Stimulated activated CD8-positive, alpha-beta memory T cell treated with anti-CD3 and anti-CD28 coated beads, Interleukin-7, amount 100 ng/mL, for 24 hours (primary cell): ENCODE results near the gene BTNL2.

Experiments
- DNase-seq: peaks from one replicate; pipeline ENCODE4 v3.0.0-alpha.2; 2020; ENCODE audit warnings: low read depth

Gene BTNL2

GRCh38 chr6:32415521-32416019 is 8.6 kb upstream of the BTNL2 start:
- DNase-seq = peak; percentile 56

DNA sequence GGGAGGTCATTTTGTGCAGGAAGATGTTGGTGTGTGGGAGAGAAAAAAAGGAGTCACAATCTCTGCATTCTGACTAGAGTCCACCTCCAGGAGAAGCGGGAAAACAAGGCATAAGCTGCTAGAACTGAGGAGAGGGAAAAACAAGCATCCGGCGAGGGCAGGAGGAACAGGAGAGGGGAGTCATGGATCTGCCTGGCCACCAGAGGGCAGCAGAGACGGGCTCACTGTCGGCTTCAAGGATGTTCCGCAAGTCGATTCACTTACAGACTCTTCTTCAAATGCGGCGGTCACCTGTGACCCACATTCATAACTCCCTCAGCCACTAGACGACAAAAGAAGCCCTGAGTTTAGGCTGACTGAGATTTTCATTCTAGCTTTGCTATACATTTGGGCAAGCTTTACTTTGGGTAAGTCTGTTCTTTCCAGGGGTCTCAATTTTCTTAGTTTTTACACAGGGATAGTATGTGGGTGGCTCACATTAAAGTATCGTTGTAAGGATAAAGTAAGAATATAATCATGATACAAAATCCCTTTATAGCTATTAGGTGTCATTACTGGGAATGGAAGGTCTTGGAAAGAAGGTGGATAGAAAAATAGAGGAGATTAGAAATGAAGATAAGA is 6.6 kb upstream of the BTNL2 start:
- peak; percentile 74 for DNase-seq

- DNase-seq = no peak
These were observed 4.8 kb upstream of the BTNL2 start for GRCh38 chr6:32411566-32412327.

DNA sequence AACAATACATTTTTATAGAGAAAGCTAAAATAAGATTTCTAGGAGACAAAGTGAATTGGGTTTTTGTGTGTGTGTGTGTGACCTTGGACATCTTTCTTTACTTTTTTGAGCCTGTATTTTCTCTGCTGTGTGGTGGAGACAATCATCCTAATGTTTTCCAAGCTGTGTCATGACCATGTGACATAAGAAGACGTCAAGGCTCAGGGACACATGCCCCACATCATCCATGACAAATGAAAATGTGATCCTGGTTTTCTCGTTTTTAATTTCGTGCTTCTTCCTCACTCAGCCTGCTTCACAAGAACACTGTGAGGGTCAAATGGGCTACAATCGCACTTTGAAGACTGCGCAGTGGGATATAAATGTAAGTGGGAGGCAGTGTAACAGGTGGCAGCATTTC is 3.9 kb upstream of the BTNL2 start:
- DNase-seq = no peak

DNA sequence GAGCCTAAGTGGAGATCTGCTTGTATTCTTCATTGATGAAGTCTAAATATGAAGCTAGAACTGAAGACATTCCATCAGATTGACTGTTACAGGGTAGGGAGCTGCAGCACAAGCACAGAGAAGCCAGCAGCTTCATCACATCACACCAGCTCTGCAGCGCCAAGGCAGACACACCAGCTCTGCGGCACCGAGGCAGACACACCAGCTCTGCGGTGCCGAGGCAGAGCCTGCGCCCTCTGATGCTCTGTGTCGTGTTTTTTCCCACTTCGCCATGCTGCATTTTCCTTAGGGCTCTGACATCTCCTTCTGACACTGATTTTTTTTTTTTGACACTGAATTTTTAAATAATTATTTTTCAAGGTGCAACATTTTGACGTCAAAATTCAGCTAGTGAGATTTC is 784 bp downstream of the BTNL2 start:
- no peak for DNase-seq

DNA sequence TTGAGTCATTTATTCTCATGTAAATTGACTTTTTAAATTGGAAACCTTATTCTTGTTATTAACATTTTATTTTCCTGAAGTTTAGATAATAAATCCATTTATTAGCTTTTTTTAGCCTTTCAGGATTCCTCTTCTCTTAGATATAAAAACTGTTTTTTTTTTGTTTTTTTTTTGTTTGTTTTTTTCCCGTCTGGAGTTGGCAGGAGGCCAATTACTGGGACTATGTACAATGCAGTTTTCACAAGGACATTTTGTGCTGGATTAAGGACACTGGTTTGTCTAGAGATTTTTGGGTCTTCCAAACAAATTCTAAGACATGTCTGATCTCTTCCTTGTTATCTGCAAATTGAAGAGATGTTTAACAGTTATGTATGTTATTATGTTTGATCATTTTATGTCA is 1.3 kb downstream of the BTNL2 start:
- no peak for DNase-seq

- DNase-seq = no peak
These were observed 4.2 kb downstream of the BTNL2 start for GRCh38 chr6:32402812-32403211.

GRCh38 chr6:32401284-32401963 is 5.6 kb downstream of the BTNL2 start:
- DNase-seq = no peak

DNA sequence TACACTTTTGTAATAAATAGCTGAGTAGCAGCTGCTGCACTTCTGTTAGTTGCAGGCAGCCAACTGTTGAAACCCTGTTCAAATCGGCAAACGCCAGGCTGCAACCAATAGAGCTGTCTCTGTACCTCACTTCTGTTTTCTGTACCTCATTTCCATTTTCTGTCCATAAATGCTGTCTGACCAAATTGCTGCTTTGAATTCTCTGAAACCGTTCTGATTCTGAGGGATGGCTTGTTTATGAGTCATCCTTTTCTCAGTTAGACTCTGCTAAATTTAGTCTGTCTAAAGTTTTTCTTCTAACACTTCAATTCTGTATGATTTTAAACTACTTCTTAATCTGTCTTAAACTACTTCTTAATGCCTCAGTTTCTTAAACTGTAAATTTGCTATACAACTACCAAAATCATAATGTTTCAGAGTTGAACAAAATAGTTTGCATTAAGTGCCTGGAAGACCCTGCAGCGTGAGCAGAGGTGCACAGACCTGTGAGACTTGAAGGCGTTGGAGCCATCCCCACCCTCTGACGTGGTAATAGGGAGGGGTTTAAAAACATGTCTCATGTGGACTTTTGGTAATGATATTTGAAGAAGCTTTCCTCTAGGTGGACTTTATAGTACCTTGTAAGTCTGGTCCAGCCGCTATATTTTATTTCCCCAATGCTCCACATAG is 9.6 kb downstream of the BTNL2 start:
- no peak for DNase-seq

GRCh38 chr6:32396028-32396427 is 11.0 kb downstream of the BTNL2 start:
- DNase-seq = no peak

- no peak for DNase-seq
These were observed 13.1 kb downstream of the BTNL2 start for GRCh38 chr6:32393665-32394420.

GRCh38 chr6:32391505-32391904 is 15.5 kb downstream of the BTNL2 start:
- DNase-seq = no peak

- no peak for DNase-seq
These were observed 19.2 kb downstream of the BTNL2 start for GRCh38 chr6:32387589-32388340.

- DNase-seq = no peak
These were observed 20.9 kb downstream of the BTNL2 start for GRCh38 chr6:32386040-32386439.

- no peak for DNase-seq
These were observed 24.1 kb downstream of the BTNL2 start for GRCh38 chr6:32382757-32383420.

- no peak for DNase-seq
These were observed 27.4 kb downstream of the BTNL2 start for GRCh38 chr6:32379545-32379944.

- no peak for DNase-seq
These were observed 31.0 kb downstream of the BTNL2 start for GRCh38 chr6:32375739-32376529.

DNA sequence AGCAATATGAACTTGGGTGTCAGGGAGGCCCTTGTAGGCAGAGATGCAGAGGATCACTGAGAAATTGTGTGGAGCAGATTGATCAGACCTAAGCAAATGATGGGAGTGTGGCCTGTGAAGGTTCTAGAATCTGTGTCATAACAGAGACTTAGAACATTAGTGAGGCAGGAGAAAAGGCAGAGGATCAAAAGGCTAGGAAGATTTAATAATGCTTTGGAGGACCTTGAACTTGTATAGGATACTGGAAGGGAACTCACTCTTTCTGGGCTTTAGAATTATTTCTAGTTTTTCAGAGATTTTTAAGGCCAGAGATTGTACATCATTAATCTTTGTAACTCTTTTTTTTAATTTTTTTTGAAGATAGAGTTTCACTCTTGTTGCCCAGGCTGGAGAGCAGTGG is 35.2 kb downstream of the BTNL2 start, which contains the start of gene TSBP1:
Gene TSBP1 (minus strand): TSS at position 101 of the 400 bp plus-strand sequence. CDS start 197 bp downstream, outside the sequence.
- no peak for DNase-seq

DNA sequence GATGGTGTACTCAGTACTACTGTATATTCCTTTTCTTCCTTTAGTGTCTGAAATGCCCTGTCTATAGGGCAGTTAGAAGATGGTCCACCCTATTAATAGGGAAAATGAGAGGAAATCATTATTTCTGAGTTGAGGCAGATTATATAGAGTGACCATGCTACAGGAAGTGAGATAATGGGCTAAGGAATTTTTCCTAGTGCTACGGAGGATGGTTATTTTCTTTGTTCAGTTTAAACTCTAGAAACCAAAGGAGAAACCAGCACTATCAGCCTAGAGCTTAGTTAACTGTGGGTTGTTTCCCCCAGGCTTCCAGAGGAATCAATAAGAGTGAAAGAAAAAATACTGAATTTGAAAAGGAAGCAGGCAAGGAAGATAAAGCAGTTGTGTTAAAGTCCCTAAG is 35.8 kb downstream of the BTNL2 start:
- no peak for DNase-seq

GRCh38 chr6:32370505-32370904 is 36.5 kb downstream of the BTNL2 start:
- no peak for DNase-seq
